B cell (primary cell): ENCODE data around the gene GPR27. TPM values are rescaled to one million over a fixed set of nuclear protein-coding genes. Genes with fewer than 3 reads are reported as not detected.

Source experiments
- ATAC-seq: fragments of 200-7000 bp; cut with Tn5 transposase; one replicate; pipeline ENCODE4 v1.10.0; 2021; ENCODE audit warnings: low read depth, mild to moderate bottlenecking, moderate number of reproducible peaks, moderate library complexity
- CTCF ChIA-PET: fragments of 350-600 bp; sonication (Branson Sonifier 250); formaldehyde crosslinking; loops from one replicate; lab custom pipeline; 2021; ENCODE audit warnings: antibody characterized with exemption, inconsistent platforms; lab: Charles Lee
- POLR2A ChIA-PET: fragments of 350-600 bp; sonication (Branson Sonifier 250); formaldehyde crosslinking; loops from one replicate; lab custom pipeline; 2021; ENCODE audit warnings: antibody characterized with exemption; lab: Charles Lee
- DNase-seq: peaks from one replicate; pipeline ENCODE4 v3.0.0; 2013
- H2AFZ ChIP-seq: 2 replicates; pipeline ENCODE4 v1.6.1; 2012; ENCODE audit warnings: mild to moderate bottlenecking, low read depth, low read length; ENCODE audit not compliant: insufficient read depth, poor library complexity, severe bottlenecking
- H3K27ac ChIP-seq, 2 donors: 1 replicate in 1 of 2; 2 replicates in 1 of 2; pipeline ENCODE4 v1.5.1; 2012 to 2013; ENCODE audit warnings: low read length in 2 of 2, mild to moderate bottlenecking in 2 of 2, moderate library complexity in 1 of 2
- H3K27me3 ChIP-seq, 4 experiments: fragments of 200-600 bp in 1 of 4; sonication (generic) in 1 of 4; replicated peaks in 1 of 4; 1 replicate in 2 of 4; 2 replicates in 2 of 4; pipeline versions ENCODE4 v1.6.1 to v1.7.0; 2013 to 2016; ENCODE audit warnings: low read length in 3 of 4, mild to moderate bottlenecking in 2 of 4, mixed read lengths in 1 of 4, moderate library complexity in 1 of 4; ENCODE audit not compliant: insufficient read depth in 4 of 4, control insufficient read depth in 3 of 4; ENCODE audit errors: control extremely low read depth in 1 of 4
- H3K36me3 ChIP-seq, 2 experiments: replicated peaks in 1 of 2; 1 replicate in 1 of 2; 2 replicates in 1 of 2; pipeline versions ENCODE4 v1.6.1 to v1.7.1; 2013; ENCODE audit warnings: low read length in 1 of 2; ENCODE audit not compliant: insufficient read depth in 2 of 2, control insufficient read depth in 1 of 2; ENCODE audit errors: control extremely low read depth in 1 of 2, extremely low read depth in 1 of 2
- H3K4me1 ChIP-seq, 2 donors: fragments of 200-600 bp in 1 of 2; sonication (generic) in 1 of 2; 1 replicate in 1 of 2; 2 replicates in 1 of 2; pipeline versions ENCODE4 v1.5.1 to v1.6.1; 2013 to 2017; ENCODE audit warnings: low read length in 2 of 2; ENCODE audit not compliant: control insufficient read depth in 2 of 2, insufficient read depth in 2 of 2
- H3K4me2 ChIP-seq: replicated peaks from 2 replicates; pipeline ENCODE3; 2012; ENCODE audit warnings: mild to moderate bottlenecking, low read depth, low read length; ENCODE audit not compliant: poor library complexity, severe bottlenecking
- H3K4me3 ChIP-seq, 5 experiments: fragments of 200-600 bp in 1 of 5; sonication (generic) in 1 of 5; 1 replicate in 3 of 5; 2 replicates in 2 of 5; pipeline versions ENCODE4 v1.5.1 to v1.7.0; 2011 to 2016; ENCODE audit warnings: low read length in 4 of 5, mild to moderate bottlenecking in 4 of 5, low read depth in 2 of 5, control low read depth in 1 of 5, moderate library complexity in 1 of 5; ENCODE audit not compliant: insufficient read depth in 1 of 5; ENCODE audit errors: control extremely low read depth in 1 of 5, extremely low read depth in 1 of 5
- H3K79me2 ChIP-seq: fragments of 200-600 bp; sonication (generic); one replicate; pipeline ENCODE4 v1.6.0; 2016; ENCODE audit warnings: low read length; ENCODE audit not compliant: control insufficient read depth, insufficient read depth
- H3K9ac ChIP-seq: fragments of 200-600 bp; sonication (generic); 2 replicates; pipeline ENCODE4 v1.6.1; 2017; ENCODE audit warnings: mild to moderate bottlenecking, low read length, moderate library complexity
- H3K9me3 ChIP-seq, 3 donors: one replicate each; pipeline versions ENCODE4 v1.6.1 to v1.7.1; 2013; ENCODE audit warnings: low read length in 2 of 3; ENCODE audit not compliant: control insufficient read depth in 2 of 3, insufficient read depth in 1 of 3; ENCODE audit errors: control extremely low read depth in 1 of 3
- H4K20me1 ChIP-seq: 2 replicates; pipeline ENCODE4 v1.6.0; 2012; ENCODE audit warnings: mild to moderate bottlenecking, low read length; ENCODE audit not compliant: insufficient read depth, control insufficient read depth, poor library complexity, severe bottlenecking
- H3K27ac Mint-ChIP-seq: one replicate; pipeline ENCODE4 v1.8.0; 2021; ENCODE audit warnings: mixed read lengths
- H3K27me3 Mint-ChIP-seq: one replicate; pipeline ENCODE4 v1.8.0; 2021; ENCODE audit warnings: mixed read lengths
- H3K4me1 Mint-ChIP-seq: one replicate; pipeline ENCODE4 v1.8.0; 2021; ENCODE audit warnings: mixed read lengths
- H3K4me3 Mint-ChIP-seq: one replicate; pipeline ENCODE4 v1.8.0; 2021; ENCODE audit warnings: mixed read lengths
- H3K9me3 Mint-ChIP-seq: one replicate; pipeline ENCODE4 v1.8.0; 2022; ENCODE audit warnings: mixed read lengths; ENCODE audit not compliant: insufficient read depth
- EZH2 ChIP-seq: IDR thresholded peaks from 2 replicates; pipeline ENCODE4 v1.6.1; 2012; ENCODE audit warnings: borderline replicate concordance, low read depth, mild to moderate bottlenecking, moderate library complexity, low read length; ENCODE audit not compliant: insufficient read depth, poor library complexity, severe bottlenecking
- WGBS: methylation state at CpG from one replicate; pipeline ENCODE4 v1.1.5; 2013; ENCODE audit warnings: missing lambda C conversion rate; ENCODE audit not compliant: insufficient coverage; 5-methylcytosine and 5-hydroxymethylcytosine counted together
- intact Hi-C: fragments of 100-400 bp; cut with micrococcal nuclease; formaldehyde crosslinking; loops from one replicate; pipeline ENCODE4 v1.10.0; 2022
- polyA plus RNA-seq: library from polyadenylated mRNA; depleted of rRNA; stranded (reverse); fragments of >200 nt; gene quantifications from 2 replicates; pipeline ENCODE4 v1.2.3, GENCODE V29; 2012
- total RNA-seq, 2 donors: library from RNA; stranded (reverse); fragments of 120-200 nt in 1 of 2; gene quantifications; 1 replicate in 1 of 2; 2 replicates in 1 of 2; pipeline versions ENCODE4 v1.2.3 to v1.2.4, GENCODE V29; 2013 to 2022
- TF ChIP-seq, protein P1 (sequence below): fragments of 200-600 bp; IDR thresholded peaks from one replicate; pipeline ENCODE4 v1.8.0; 2022; ENCODE audit warnings: antibody characterized with exemption, mild to moderate bottlenecking

GPR27 gene
- total and polyA plus RNA-seq, 2 donors (not counting 1 experiment from before 2014, with no cell fraction given): 0.04 TPM; not detected in 1

DNA sequence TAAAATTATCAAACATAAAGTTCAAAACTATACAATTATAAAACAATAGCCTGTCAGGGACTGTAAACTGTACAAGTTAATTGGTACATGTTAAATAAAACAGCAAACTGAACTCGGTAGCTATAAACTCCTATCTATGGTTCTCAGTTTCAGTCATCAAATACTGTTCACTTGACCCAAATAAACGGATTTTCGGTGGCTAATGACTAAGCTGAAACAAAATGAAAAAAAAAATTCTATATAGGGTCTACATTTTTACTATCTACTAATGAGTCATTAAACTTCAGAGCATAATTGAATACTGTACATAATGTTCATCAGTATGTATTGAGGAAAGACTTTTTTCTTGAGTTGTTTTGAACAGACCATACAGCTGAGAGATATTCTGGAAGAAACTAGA lies 24.7 kb downstream of the GPR27 start:
- Histone ChIP-seq H3K9me3 (no peaks in the 10 kb centered on the region), H4K20me1 (no peaks in the 10 kb centered on the region), H3K27me3 (peaks cover 0 to 14% (median 5%) of the 10 kb centered on the region in 4 experiments), H3K9ac (no peak overlapping the region), H3K27ac (no peak overlapping the region), H2AFZ (no peak overlapping the region), H3K79me2 (no peaks in the 10 kb centered on the region), H3K4me2 (no peak overlapping the region), H3K36me3 (no peaks in the 10 kb centered on the region), H3K4me1 (no peaks in the 10 kb centered on the region), H3K4me3 (no peak overlapping the region)
- ChIA-PET POLR2A (no interaction called here), CTCF (no interaction called here)
- no CpG with 5 or more reads among the region's 3 CpGs for WGBS
- ATAC-seq (no peak), DNase-seq (no peak)
- Mint-ChIP-seq H3K4me3 (no peak overlapping the region), H3K4me1 (no peaks in the 10 kb centered on the region), H3K27me3 (peaks cover 47% of the 10 kb centered on the region), H3K9me3 (no peaks in the 10 kb centered on the region), H3K27ac (no peak overlapping the region)
- intact Hi-C loops: no loop called here
- TF ChIP-seq, protein P1, sequence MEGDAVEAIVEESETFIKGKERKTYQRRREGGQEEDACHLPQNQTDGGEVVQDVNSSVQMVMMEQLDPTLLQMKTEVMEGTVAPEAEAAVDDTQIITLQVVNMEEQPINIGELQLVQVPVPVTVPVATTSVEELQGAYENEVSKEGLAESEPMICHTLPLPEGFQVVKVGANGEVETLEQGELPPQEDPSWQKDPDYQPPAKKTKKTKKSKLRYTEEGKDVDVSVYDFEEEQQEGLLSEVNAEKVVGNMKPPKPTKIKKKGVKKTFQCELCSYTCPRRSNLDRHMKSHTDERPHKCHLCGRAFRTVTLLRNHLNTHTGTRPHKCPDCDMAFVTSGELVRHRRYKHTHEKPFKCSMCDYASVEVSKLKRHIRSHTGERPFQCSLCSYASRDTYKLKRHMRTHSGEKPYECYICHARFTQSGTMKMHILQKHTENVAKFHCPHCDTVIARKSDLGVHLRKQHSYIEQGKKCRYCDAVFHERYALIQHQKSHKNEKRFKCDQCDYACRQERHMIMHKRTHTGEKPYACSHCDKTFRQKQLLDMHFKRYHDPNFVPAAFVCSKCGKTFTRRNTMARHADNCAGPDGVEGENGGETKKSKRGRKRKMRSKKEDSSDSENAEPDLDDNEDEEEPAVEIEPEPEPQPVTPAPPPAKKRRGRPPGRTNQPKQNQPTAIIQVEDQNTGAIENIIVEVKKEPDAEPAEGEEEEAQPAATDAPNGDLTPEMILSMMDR: no peak
- no peak for TF ChIP-seq EZH2

DNA sequence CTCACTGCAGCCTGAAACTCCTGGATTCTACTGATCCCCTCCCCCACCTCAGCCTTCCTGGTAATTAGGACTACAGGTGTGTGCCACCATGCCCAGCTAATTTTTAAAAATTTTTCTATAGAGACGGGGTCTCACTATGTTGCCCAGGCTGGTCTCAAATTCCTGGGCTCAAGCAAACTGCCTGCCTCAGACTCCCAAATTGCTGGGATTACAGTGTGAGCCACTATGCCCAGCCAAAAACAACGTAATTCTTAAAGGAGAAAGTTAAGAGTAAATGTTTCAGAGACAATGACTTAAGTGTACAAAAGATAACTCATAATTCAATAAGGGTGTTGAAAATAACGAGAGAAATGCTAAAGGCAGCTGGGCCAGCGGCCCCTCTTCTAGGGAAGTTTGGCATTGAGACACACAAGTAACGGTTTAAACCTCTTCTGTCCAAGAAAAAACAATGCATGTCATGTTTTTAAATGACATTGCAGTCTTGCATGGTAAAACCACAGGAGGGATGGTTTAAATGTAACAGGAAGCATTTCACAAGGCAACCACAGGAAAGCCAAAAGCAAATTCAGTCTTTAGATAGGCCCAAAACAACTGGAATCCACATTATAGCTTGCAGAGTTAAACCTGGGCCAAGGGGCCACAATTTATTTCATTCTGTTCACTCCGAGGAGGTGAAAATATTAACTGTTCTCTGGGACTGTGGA lies 26.2 kb downstream of the GPR27 start:
- Mint-ChIP-seq H3K4me1 (peaks cover 9% of the 10 kb centered on the region), H3K4me3 (no peak overlapping the region), H3K9me3 (no peaks in the 10 kb centered on the region), H3K27ac (no peak overlapping the region), H3K27me3 (peaks cover 58% of the 10 kb centered on the region)
- no peak overlapping the region for H2AFZ ChIP-seq
- H3K4me2 ChIP-seq: no peak overlapping the region
- peak overlapping the region in 1 of 5 experiments; percentile 39 for H3K4me3 ChIP-seq
- CTCF ChIA-PET: no interaction called here
- intact Hi-C loops: no loop called here
- no peaks in the 10 kb centered on the region for H4K20me1 ChIP-seq
- ATAC-seq (no peak), DNase-seq (no peak)
- no peak for TF ChIP-seq EZH2
- TF ChIP-seq, protein P1: no peak
- WGBS: 80% methylated on average over 1 of the region's 6 CpGs
- peaks cover 0 to 20% (median 8%) of the 10 kb centered on the region in 4 experiments for H3K27me3 ChIP-seq
- no peak overlapping the region for H3K27ac ChIP-seq
- H3K79me2 ChIP-seq: no peaks in the 10 kb centered on the region
- H3K36me3 ChIP-seq: no peaks in the 10 kb centered on the region
- H3K4me1 ChIP-seq: peaks cover 7 to 9% of the 10 kb centered on the region in 2 donors
- POLR2A ChIA-PET: no interaction called here
- H3K9me3 ChIP-seq: no peaks in the 10 kb centered on the region
- H3K9ac ChIP-seq: no peak overlapping the region
